Activated naive CD4-positive, alpha-beta T cell treated with anti-CD3 and anti-CD28 coated beads, Interleukin-2, amount 10 ng/mL, durations not matched to agents 7 days and 5 days (primary cell): ENCODE results near the gene TENM4.

Experiments
- CTCF ChIA-PET: fragments of 350-600 bp; sonication (Branson Sonifier 250); formaldehyde crosslinking; loops from one replicate; lab custom pipeline; 2021; ENCODE audit warnings: antibody characterized with exemption; lab: Charles Lee
- DNase-seq: peaks from one replicate; pipeline ENCODE4 v3.0.0-alpha.2; 2020
- H3K27ac Mint-ChIP-seq: one replicate; pipeline ENCODE4 v1.8.0; 2021; ENCODE audit warnings: mild to moderate bottlenecking, moderate library complexity, mixed read lengths
- H3K27me3 Mint-ChIP-seq: one replicate; pipeline ENCODE4 v1.8.0; 2021; ENCODE audit warnings: mild to moderate bottlenecking, mixed read lengths
- H3K36me3 Mint-ChIP-seq: one replicate; pipeline ENCODE4 v1.8.0; 2021; ENCODE audit warnings: mixed read lengths
- H3K4me1 Mint-ChIP-seq: one replicate; pipeline ENCODE4 v1.8.0; 2021; ENCODE audit warnings: mixed read lengths
- H3K4me3 Mint-ChIP-seq: one replicate; pipeline ENCODE4 v1.8.0; 2021; ENCODE audit warnings: mild to moderate bottlenecking, moderate library complexity, mixed read lengths
- H3K9me3 Mint-ChIP-seq: one replicate; pipeline ENCODE4 v1.8.0; 2021; ENCODE audit warnings: mixed read lengths

TENM4 gene

DNA sequence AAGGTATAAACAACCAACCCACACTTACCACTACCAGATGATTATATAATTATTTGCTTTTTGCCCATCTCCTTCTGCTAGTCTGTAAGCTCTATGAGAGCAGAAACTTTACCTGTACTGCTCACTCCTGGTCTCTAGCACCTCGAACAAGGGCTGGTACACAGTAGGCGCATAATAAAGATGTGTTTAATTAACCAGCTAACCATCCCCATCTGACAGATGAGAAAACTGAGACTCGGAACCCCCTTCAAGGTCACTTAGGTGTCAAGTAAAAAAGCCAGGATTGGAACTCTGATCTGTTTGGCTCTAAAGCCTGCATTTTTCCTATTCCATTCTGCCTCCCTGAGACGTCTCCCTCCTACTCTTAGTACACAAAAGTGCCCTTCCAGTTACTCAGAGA is 370.3 kb downstream of the TENM4 start:
- Mint-ChIP-seq H3K9me3 (no peaks in the 10 kb centered on the region), H3K4me1 (no peaks in the 10 kb centered on the region), H3K36me3 (no peaks in the 10 kb centered on the region), H3K4me3 (no peak overlapping the region), H3K27ac (no peak overlapping the region), H3K27me3 (no peaks in the 10 kb centered on the region)
- DNase-seq, result no peak
- CTCF ChIA-PET, result interaction anchor here (1.9 kb wide), 1 partner anchor 30 kb away, joined by 4 read pairs; no protein-coding TSS in a partner anchor

DNA sequence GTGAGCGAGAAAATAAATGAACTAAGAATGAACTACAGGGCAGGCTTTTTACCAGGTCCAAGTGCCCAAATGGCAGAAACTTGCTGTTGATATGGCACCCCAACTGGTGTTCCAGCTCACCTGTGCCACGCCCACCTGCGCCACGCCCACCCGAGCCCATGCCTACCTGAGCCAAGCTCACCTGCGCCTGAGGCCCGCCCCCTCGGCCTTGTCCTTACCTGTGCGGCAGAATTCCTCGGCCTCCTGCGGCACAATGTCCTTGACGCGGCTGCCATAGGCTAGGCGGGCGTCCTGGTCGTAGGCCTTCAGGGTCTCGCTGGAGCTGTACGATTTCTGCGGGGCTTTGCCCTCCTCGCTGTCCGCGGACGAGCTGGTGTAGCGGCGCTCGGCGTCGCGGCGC is 371.3 kb downstream of the TENM4 start:
- Mint-ChIP-seq H3K4me3 (no peak overlapping the region), H3K27me3 (no peaks in the 10 kb centered on the region), H3K4me1 (no peaks in the 10 kb centered on the region), H3K36me3 (no peaks in the 10 kb centered on the region), H3K27ac (no peak overlapping the region), H3K9me3 (no peaks in the 10 kb centered on the region)
- no peak for DNase-seq
- CTCF ChIA-PET, result no interaction called here

GRCh38 chr11:79068356-79068755 is 372.5 kb downstream of the TENM4 start:
- CTCF ChIA-PET, result no interaction called here
- Mint-ChIP-seq H3K27ac (no peak overlapping the region), H3K27me3 (no peaks in the 10 kb centered on the region), H3K36me3 (no peaks in the 10 kb centered on the region), H3K4me1 (no peaks in the 10 kb centered on the region), H3K9me3 (no peaks in the 10 kb centered on the region), H3K4me3 (no peak overlapping the region)
- no peak for DNase-seq

DNA sequence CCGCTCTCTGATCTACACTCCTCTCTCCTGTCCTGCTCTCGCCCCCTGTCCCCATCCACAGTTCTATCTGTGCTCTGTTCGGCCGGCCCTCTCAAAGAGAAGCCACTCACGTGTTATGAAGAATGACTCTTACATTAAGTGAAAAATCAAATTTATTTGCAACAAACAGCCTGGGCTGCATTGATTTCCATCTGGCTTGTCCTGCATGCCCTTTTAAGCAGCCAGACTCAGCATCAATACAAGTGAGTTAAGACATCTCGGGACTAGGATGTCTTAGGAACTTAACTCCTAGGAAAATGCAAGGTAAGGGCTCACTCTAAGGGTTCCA is 373.5 kb downstream of the TENM4 start:
- H3K36me3 Mint-ChIP-seq, result no peaks in the 10 kb centered on the region
- CTCF ChIA-PET, result no interaction called here
- no peaks in the 10 kb centered on the region for H3K4me1 Mint-ChIP-seq

DNA sequence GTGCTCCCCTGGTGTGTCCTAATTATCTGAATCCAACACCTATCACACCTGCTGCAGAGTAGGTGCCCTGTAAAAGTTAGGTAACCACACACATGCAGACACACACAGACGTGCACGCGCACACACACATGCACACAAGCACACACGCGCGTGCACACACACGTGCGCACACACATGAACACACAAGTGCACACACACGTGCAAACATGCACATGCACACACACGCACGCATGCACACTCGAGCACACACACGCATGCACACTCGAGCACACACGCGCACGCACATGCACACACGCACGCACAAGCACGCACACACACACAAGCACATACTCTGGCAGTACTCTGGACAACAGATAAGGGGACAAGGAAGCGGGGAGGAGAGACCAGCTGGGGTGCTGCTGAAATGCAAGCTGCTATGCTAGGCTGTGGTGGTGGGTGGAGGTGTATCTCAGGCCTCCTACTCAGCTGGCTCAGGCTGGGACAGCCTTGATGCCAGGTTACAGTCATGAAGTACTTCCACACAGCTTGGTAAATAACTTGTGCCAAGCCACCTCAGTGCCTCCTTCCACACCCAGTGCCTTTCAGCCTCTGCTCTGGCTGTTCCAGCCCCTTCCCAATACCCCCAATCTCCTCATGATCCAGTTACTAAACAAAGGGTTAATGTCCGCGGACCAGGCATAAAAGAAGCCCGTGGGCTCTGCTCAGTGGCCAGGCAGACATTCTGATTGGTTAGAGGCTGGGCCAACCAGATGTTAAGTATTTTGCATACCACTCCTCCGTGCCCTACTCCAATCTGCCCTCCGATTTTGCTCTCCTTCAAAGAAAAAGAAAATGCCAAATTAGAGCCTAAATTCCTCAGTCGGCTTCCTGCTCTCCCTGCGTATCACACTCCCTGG is 374.1 kb downstream of the TENM4 start:
- no peaks in the 10 kb centered on the region for H3K4me1 Mint-ChIP-seq
- CTCF ChIA-PET, result no interaction called here
- H3K36me3 Mint-ChIP-seq, result no peaks in the 10 kb centered on the region
- no peaks in the 10 kb centered on the region for H3K9me3 Mint-ChIP-seq
- no peak overlapping the region for H3K4me3 Mint-ChIP-seq
- no peak overlapping the region for H3K27ac Mint-ChIP-seq
- H3K27me3 Mint-ChIP-seq, result no peaks in the 10 kb centered on the region
- no peak for DNase-seq

More for the DNA sequence above, 373.5 kb downstream of the TENM4 start:
- Mint-ChIP-seq H3K27ac (no peak overlapping the region), H3K4me3 (no peak overlapping the region), H3K9me3 (no peaks in the 10 kb centered on the region), H3K27me3 (no peaks in the 10 kb centered on the region)
- no peak for DNase-seq

GRCh38 chr11:79062814-79063762 is 377.7 kb downstream of the TENM4 start:
- H3K4me3 Mint-ChIP-seq, result no peak overlapping the region
- CTCF ChIA-PET, result no interaction called here
- no peaks in the 10 kb centered on the region for H3K9me3 Mint-ChIP-seq
- no peaks in the 10 kb centered on the region for H3K4me1 Mint-ChIP-seq
- H3K27ac Mint-ChIP-seq, result no peak overlapping the region
- H3K36me3 Mint-ChIP-seq, result no peaks in the 10 kb centered on the region
- DNase-seq, result no peak
- H3K27me3 Mint-ChIP-seq, result no peaks in the 10 kb centered on the region

- no peaks in the 10 kb centered on the region for H3K27me3 Mint-ChIP-seq
- no peaks in the 10 kb centered on the region for H3K9me3 Mint-ChIP-seq
- no peaks in the 10 kb centered on the region for H3K36me3 Mint-ChIP-seq
- no peak for DNase-seq
- no peaks in the 10 kb centered on the region for H3K4me1 Mint-ChIP-seq
- H3K27ac Mint-ChIP-seq, result no peak overlapping the region
- CTCF ChIA-PET, result no interaction called here
- no peak overlapping the region for H3K4me3 Mint-ChIP-seq
Observed at GRCh38 chr11:79060081-79060953, 380.5 kb downstream of the TENM4 start.

DNA sequence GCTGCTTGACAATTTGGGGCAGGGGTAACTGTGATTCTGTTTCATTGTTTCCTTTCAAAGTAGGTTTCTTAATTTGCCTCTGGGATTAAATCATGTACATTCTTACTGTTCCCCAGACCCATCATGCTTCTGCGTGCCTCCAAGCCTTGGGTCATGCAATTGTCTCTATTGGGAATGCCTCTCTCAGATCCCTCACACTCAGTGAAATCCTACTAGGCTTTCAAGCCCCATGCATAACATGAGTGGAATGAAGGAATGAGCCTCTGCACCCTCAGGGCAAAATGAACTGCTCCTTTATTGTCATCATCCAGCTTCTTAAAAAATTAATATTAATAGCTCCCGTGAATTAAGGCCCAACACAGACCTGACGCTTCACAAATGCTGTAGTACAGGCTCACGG is 381.7 kb downstream of the TENM4 start:
- no peaks in the 10 kb centered on the region for H3K36me3 Mint-ChIP-seq
- H3K4me1 Mint-ChIP-seq, result no peaks in the 10 kb centered on the region
- H3K27me3 Mint-ChIP-seq, result no peaks in the 10 kb centered on the region
- CTCF ChIA-PET, result no interaction called here
- no peak overlapping the region for H3K27ac Mint-ChIP-seq
- no peak for DNase-seq
- no peak overlapping the region for H3K4me3 Mint-ChIP-seq
- no peaks in the 10 kb centered on the region for H3K9me3 Mint-ChIP-seq

DNA sequence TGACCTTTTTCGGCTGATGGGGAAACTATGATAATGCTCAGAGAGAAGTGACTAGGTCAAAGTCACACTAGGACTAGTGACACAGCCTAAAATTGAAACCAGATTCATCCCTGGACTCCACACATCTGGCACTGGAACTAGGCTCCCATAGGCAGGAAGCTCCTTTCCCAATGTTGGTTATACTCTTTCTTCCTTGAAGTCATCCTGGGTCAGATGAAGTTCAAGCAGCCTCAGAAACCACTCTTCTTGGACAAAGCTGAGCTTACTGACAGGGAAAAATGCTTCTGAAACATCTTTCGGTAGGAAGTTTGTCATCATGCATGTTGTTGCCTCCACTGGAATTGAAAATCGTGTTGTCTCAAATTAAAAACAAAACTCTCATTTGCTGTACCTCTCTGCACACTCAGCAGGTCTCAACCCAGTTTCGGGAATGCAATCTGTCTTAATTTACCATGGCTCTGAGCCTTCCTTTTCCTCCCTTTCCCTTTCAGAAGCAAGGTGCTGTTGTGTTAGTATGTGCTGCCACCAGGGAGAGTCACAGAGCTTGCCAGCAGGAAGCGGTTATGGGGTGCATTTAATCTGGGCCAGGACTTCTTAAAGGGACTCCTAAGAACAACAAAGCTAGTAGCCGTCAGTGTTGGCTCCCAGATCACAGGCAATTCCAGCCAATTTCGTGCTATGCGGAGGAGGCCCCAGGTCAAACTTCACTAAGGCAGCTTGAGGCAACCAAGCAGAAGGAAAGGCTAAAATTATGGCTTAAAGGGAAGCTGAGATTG is 384.8 kb downstream of the TENM4 start:
- no peak for DNase-seq
- CTCF ChIA-PET, result no interaction called here
- Mint-ChIP-seq H3K27me3 (no peaks in the 10 kb centered on the region), H3K4me1 (no peaks in the 10 kb centered on the region), H3K36me3 (no peaks in the 10 kb centered on the region), H3K9me3 (no peaks in the 10 kb centered on the region), H3K27ac (no peak overlapping the region), H3K4me3 (no peak overlapping the region)

- Mint-ChIP-seq H3K4me1 (no peaks in the 10 kb centered on the region), H3K27ac (no peak overlapping the region), H3K36me3 (no peaks in the 10 kb centered on the region), H3K9me3 (no peaks in the 10 kb centered on the region), H3K27me3 (no peaks in the 10 kb centered on the region), H3K4me3 (no peak overlapping the region)
- DNase-seq, result no peak
- CTCF ChIA-PET, result interaction anchor here (1.3 kb wide), 1 partner anchor 45 kb away, joined by 3 read pairs; no protein-coding TSS in a partner anchor
Observed at GRCh38 chr11:79054636-79055035, 386.2 kb downstream of the TENM4 start.

GRCh38 chr11:79052544-79052943 is 388.3 kb downstream of the TENM4 start:
- Mint-ChIP-seq H3K27me3 (no peaks in the 10 kb centered on the region), H3K9me3 (no peaks in the 10 kb centered on the region), H3K27ac (no peak overlapping the region), H3K4me1 (no peaks in the 10 kb centered on the region), H3K36me3 (no peaks in the 10 kb centered on the region), H3K4me3 (no peak overlapping the region)
- no peak for DNase-seq
- CTCF ChIA-PET, result interaction anchor here (0.8 kb wide), 1 partner anchor 407 kb away, joined by 4 read pairs; no protein-coding TSS in a partner anchor

- Mint-ChIP-seq H3K27ac (no peak overlapping the region), H3K27me3 (no peaks in the 10 kb centered on the region), H3K4me1 (no peaks in the 10 kb centered on the region), H3K4me3 (no peak overlapping the region), H3K9me3 (no peaks in the 10 kb centered on the region), H3K36me3 (no peaks in the 10 kb centered on the region)
- CTCF ChIA-PET, result no interaction called here
- DNase-seq, result no peak
Observed at GRCh38 chr11:79050786-79051185, 390.0 kb downstream of the TENM4 start.

GRCh38 chr11:79049741-79050179 is 391.1 kb downstream of the TENM4 start:
- H3K9me3 Mint-ChIP-seq, result no peaks in the 10 kb centered on the region
- H3K36me3 Mint-ChIP-seq, result no peaks in the 10 kb centered on the region
- CTCF ChIA-PET, result no interaction called here
- H3K27me3 Mint-ChIP-seq, result no peaks in the 10 kb centered on the region
- no peaks in the 10 kb centered on the region for H3K4me1 Mint-ChIP-seq
- no peak for DNase-seq
- H3K4me3 Mint-ChIP-seq, result no peak overlapping the region
- no peak overlapping the region for H3K27ac Mint-ChIP-seq
